Astrocyte (in vitro differentiated cells and primary cell): ENCODE measurements around the gene CNTNAP2. TPM values are rescaled to one million over a fixed set of nuclear protein-coding genes. Genes with fewer than 3 reads are reported as not detected.

Experiments
- DNase-seq: peaks from one replicate; pipeline ENCODE4 v3.0.0-alpha.2; 2010; ENCODE audit warnings: low read depth
- FAIRE-seq: peaks from 2 replicates; lab custom pipeline; 2011; peaks lifted over from hg19 to GRCh38; lab: Jason Lieb, UNC
- H2AFZ ChIP-seq: 2 replicates; pipeline ENCODE4 v1.6.0; 2012; ENCODE audit warnings: low read depth, low read length, inconsistent platforms
- H3K27ac ChIP-seq: 2 replicates; pipeline ENCODE4 v1.5.1; 2011; ENCODE audit warnings: low read depth, low read length, inconsistent platforms
- H3K27me3 ChIP-seq: 2 replicates; pipeline ENCODE4 v1.6.0; 2011; ENCODE audit warnings: low read length, inconsistent platforms; ENCODE audit not compliant: insufficient read depth
- H3K36me3 ChIP-seq: 2 replicates; pipeline ENCODE4 v1.5.1; 2011; ENCODE audit warnings: low read length, inconsistent platforms; ENCODE audit not compliant: insufficient read depth
- H3K4me1 ChIP-seq: 2 replicates; pipeline ENCODE4 v1.5.1; 2011; ENCODE audit warnings: low read length, inconsistent platforms; ENCODE audit not compliant: insufficient read depth
- H3K4me2 ChIP-seq: 2 replicates; pipeline ENCODE4 v1.6.0; 2012; ENCODE audit warnings: low read length, inconsistent platforms
- H3K4me3 ChIP-seq: 2 replicates; pipeline ENCODE4 v1.5.1; 2011; ENCODE audit warnings: low read depth, mild to moderate bottlenecking, low read length, inconsistent platforms; ENCODE audit not compliant: insufficient read depth
- H3K79me2 ChIP-seq: 2 replicates; pipeline ENCODE4 v1.6.0; 2012; ENCODE audit warnings: mild to moderate bottlenecking, low read length, inconsistent platforms; ENCODE audit not compliant: insufficient read depth
- H3K9ac ChIP-seq: 2 replicates; pipeline ENCODE4 v1.6.0; 2012; ENCODE audit warnings: mild to moderate bottlenecking, low read length, inconsistent platforms
- H3K9me3 ChIP-seq: 2 replicates; pipeline ENCODE4 v1.5.1; 2012; ENCODE audit warnings: low read depth, mild to moderate bottlenecking, low read length, inconsistent platforms; ENCODE audit not compliant: insufficient read depth
- H4K20me1 ChIP-seq: 2 replicates; pipeline ENCODE4 v1.6.0; 2012; ENCODE audit warnings: low read length, inconsistent platforms; ENCODE audit not compliant: insufficient read depth
- H3K27ac Mint-ChIP-seq: one replicate; pipeline ENCODE4 v1.8.0; 2021; ENCODE audit warnings: mild to moderate bottlenecking, mixed read lengths; ENCODE audit not compliant: unreplicated experiment
- H3K27me3 Mint-ChIP-seq: one replicate; pipeline ENCODE4 v1.8.0; 2021; ENCODE audit warnings: low read depth, mixed read lengths; ENCODE audit not compliant: unreplicated experiment
- H3K36me3 Mint-ChIP-seq: one replicate; pipeline ENCODE4 v1.8.0; 2021; ENCODE audit warnings: low read depth, mixed read lengths; ENCODE audit not compliant: unreplicated experiment
- H3K4me1 Mint-ChIP-seq: one replicate; pipeline ENCODE4 v1.8.0; 2021; ENCODE audit warnings: low read depth, mixed read lengths; ENCODE audit not compliant: unreplicated experiment
- H3K4me3 Mint-ChIP-seq: one replicate; pipeline ENCODE4 v1.8.0; 2021; ENCODE audit warnings: mild to moderate bottlenecking, moderate library complexity, mixed read lengths; ENCODE audit not compliant: unreplicated experiment
- H3K9me3 Mint-ChIP-seq: one replicate; pipeline ENCODE4 v1.8.0; 2021; ENCODE audit warnings: mild to moderate bottlenecking, mixed read lengths; ENCODE audit not compliant: unreplicated experiment
- EZH2 ChIP-seq: IDR thresholded peaks from 2 replicates; pipeline ENCODE4 v1.6.1; 2012; ENCODE audit warnings: mild to moderate bottlenecking, low read length, inconsistent platforms; ENCODE audit not compliant: insufficient read depth
- total RNA-seq: library from RNA; stranded (reverse); gene quantifications from 2 replicates; pipeline ENCODE4 v1.2.1, GENCODE V29; 2021
- TF ChIP-seq, protein P1 (sequence below): IDR thresholded peaks from 2 replicates; pipeline ENCODE4 v1.5.1; 2011; ENCODE audit warnings: low read depth, mild to moderate bottlenecking, inconsistent platforms, low read length, moderate library complexity; ENCODE audit not compliant: insufficient read depth

CNTNAP2 gene
- total RNA-seq, 1 donor from 2014 or later = 20.0 TPM

DNA sequence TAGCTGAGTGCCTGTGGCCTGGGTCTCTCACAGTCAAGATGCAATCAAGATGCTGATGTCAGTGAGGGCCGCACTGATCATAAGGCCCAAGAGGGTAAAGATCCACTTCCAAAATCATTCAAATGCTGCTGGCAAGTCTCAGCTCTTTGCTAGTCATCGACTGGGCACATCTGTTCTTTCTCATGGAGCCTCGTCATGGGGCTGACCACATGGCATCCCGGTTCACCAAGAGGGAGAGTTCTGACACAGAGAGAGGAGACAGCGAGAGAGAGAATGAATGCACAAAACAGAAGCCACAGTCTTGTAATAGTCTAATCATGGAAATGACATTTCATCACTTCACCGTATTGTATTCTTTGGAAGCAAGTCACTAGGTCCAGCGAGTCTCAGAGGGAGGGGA, 1406.5 kb downstream of the CNTNAP2 start:
- no peak overlapping the region for H3K4me3 Mint-ChIP-seq
- no peaks in the 10 kb centered on the region for H3K79me2 ChIP-seq
- no peak overlapping the region for H3K4me2 ChIP-seq
- no peaks in the 10 kb centered on the region for H4K20me1 ChIP-seq
- no peaks in the 10 kb centered on the region for H3K4me1 ChIP-seq
- DNase-seq (no peak), FAIRE-seq (no peak)
- TF ChIP-seq, protein P1, sequence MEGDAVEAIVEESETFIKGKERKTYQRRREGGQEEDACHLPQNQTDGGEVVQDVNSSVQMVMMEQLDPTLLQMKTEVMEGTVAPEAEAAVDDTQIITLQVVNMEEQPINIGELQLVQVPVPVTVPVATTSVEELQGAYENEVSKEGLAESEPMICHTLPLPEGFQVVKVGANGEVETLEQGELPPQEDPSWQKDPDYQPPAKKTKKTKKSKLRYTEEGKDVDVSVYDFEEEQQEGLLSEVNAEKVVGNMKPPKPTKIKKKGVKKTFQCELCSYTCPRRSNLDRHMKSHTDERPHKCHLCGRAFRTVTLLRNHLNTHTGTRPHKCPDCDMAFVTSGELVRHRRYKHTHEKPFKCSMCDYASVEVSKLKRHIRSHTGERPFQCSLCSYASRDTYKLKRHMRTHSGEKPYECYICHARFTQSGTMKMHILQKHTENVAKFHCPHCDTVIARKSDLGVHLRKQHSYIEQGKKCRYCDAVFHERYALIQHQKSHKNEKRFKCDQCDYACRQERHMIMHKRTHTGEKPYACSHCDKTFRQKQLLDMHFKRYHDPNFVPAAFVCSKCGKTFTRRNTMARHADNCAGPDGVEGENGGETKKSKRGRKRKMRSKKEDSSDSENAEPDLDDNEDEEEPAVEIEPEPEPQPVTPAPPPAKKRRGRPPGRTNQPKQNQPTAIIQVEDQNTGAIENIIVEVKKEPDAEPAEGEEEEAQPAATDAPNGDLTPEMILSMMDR = no peak
- no peak for TF ChIP-seq EZH2
- H3K27me3 ChIP-seq = no peaks in the 10 kb centered on the region
- H3K27ac Mint-ChIP-seq = no peak overlapping the region
- no peaks in the 10 kb centered on the region for H3K9me3 Mint-ChIP-seq
- H3K9ac ChIP-seq = no peak overlapping the region
- H3K27me3 Mint-ChIP-seq = no peaks in the 10 kb centered on the region
- no peaks in the 10 kb centered on the region for H3K36me3 ChIP-seq
- no peak overlapping the region for H3K27ac ChIP-seq
- no peaks in the 10 kb centered on the region for H3K36me3 Mint-ChIP-seq
- no peak overlapping the region for H3K4me3 ChIP-seq
- H3K9me3 ChIP-seq = no peaks in the 10 kb centered on the region
- H3K4me1 Mint-ChIP-seq = peaks cover 7% of the 10 kb centered on the region
- no peak overlapping the region for H2AFZ ChIP-seq

DNA sequence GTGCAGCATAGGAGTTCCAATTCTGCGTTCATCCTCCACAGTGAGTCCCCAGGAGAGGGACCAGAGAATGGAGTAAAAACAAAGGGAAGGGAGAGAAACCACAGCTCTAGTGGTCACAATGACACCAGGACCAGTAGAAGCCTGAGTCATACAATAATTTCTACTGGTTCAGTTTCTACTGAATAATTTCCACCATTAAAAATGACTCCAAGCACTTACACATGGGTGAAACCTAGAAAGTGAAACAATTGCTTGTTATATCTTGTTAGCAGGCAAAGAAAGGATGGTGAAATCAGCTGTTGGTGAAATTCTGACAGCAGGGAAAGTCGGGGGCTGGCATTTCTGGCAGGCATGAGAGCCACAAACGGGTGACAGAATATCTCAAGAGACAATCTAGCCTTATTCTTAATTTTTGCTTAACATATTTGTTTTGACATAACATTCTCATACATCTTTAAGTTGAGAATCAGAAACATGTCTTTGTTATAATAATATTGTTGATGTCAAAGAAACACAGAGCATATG, 1408.2 kb downstream of the CNTNAP2 start:
- Histone ChIP-seq H3K9ac (no peak overlapping the region), H3K4me1 (no peaks in the 10 kb centered on the region), H3K36me3 (no peaks in the 10 kb centered on the region), H3K27me3 (no peaks in the 10 kb centered on the region), H3K27ac (no peak overlapping the region), H3K4me3 (no peak overlapping the region), H3K79me2 (no peaks in the 10 kb centered on the region), H3K4me2 (no peak overlapping the region), H4K20me1 (no peaks in the 10 kb centered on the region), H2AFZ (no peak overlapping the region), H3K9me3 (no peaks in the 10 kb centered on the region)
- no peak for TF ChIP-seq EZH2
- TF ChIP-seq, protein P1 = no peak
- no peaks in the 10 kb centered on the region for H3K9me3 Mint-ChIP-seq
- DNase-seq (no peak), FAIRE-seq (peak; percentile 9)
- H3K4me1 Mint-ChIP-seq = peaks cover 2% of the 10 kb centered on the region
- H3K27ac Mint-ChIP-seq = no peak overlapping the region
- no peak overlapping the region for H3K4me3 Mint-ChIP-seq
- no peaks in the 10 kb centered on the region for H3K27me3 Mint-ChIP-seq
- H3K36me3 Mint-ChIP-seq = no peaks in the 10 kb centered on the region

DNA sequence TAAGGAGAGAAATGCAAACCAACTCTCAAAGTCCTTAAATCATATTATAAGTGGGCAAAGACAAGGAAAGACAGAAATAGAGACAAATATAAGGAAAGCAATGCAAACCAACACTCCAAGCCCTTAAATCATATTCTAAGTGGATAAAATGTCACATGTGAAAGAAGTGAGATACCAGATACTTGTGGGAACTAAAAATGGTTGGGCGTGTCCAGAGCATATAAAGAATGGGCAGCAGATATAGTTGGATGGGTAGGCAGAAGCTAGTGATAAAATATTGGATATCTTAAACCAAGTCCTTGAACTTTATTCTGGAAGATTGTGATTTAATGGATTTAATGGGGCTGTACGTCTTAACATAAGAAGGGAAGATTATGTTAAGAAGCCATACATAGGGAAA, 1408.7 kb downstream of the CNTNAP2 start:
- FAIRE-seq = no peak
- H3K36me3 ChIP-seq = no peaks in the 10 kb centered on the region

More for the DNA sequence above, 1408.7 kb downstream of the CNTNAP2 start:
- Histone ChIP-seq H3K9ac (no peak overlapping the region), H3K4me3 (no peak overlapping the region), H3K27me3 (no peaks in the 10 kb centered on the region), H3K79me2 (no peaks in the 10 kb centered on the region), H3K27ac (no peak overlapping the region), H3K4me1 (no peaks in the 10 kb centered on the region), H3K9me3 (no peaks in the 10 kb centered on the region), H4K20me1 (no peaks in the 10 kb centered on the region), H3K4me2 (no peak overlapping the region), H2AFZ (no peak overlapping the region)
- DNase-seq = no peak
- Mint-ChIP-seq H3K36me3 (no peaks in the 10 kb centered on the region), H3K4me3 (no peak overlapping the region), H3K27me3 (no peaks in the 10 kb centered on the region), H3K9me3 (no peaks in the 10 kb centered on the region), H3K27ac (no peak overlapping the region), H3K4me1 (peaks cover 2% of the 10 kb centered on the region)
- no peak for TF ChIP-seq EZH2
- TF ChIP-seq, protein P1 = no peak
